T-helper 2 cell treated with Interferon-gamma antibody and Interleukin-4, amounts not matched to agents 5 μg/mL and 100 μg/mL, for 36 hours (primary cell): Measurements from ENCODE around the gene APBA2.

Experiments
- DNase-seq: peaks from one replicate; pipeline ENCODE4 v3.0.0; 2021; ENCODE audit warnings: low spot score
- H3K27ac Mint-ChIP-seq: one replicate; pipeline ENCODE4 v1.8.0; 2021; ENCODE audit warnings: mild to moderate bottlenecking, mixed read lengths
- H3K27me3 Mint-ChIP-seq: one replicate; pipeline ENCODE4 v1.8.0; 2021; ENCODE audit warnings: low read depth, mixed read lengths
- H3K36me3 Mint-ChIP-seq: one replicate; pipeline ENCODE4 v1.8.0; 2021; ENCODE audit warnings: low read depth, mixed read lengths
- H3K4me1 Mint-ChIP-seq: one replicate; pipeline ENCODE4 v1.8.0; 2021; ENCODE audit warnings: low read depth, mixed read lengths
- H3K4me3 Mint-ChIP-seq: one replicate; pipeline ENCODE4 v1.8.0; 2022; ENCODE audit warnings: mild to moderate bottlenecking, moderate library complexity, mixed read lengths
- H3K9me3 Mint-ChIP-seq: one replicate; pipeline ENCODE4 v1.8.0; 2021; ENCODE audit warnings: mixed read lengths

The APBA2 gene

GRCh38 chr15:29129926-29130325 is 244.2 kb downstream of the APBA2 start:
- Mint-ChIP-seq H3K27me3 (no peaks in the 10 kb centered on the region), H3K4me3 (no peak overlapping the region), H3K36me3 (no peaks in the 10 kb centered on the region), H3K27ac (no peak overlapping the region), H3K4me1 (no peaks in the 10 kb centered on the region), H3K9me3 (no peaks in the 10 kb centered on the region)
- DNase-seq, result no peak

GRCh38 chr15:29130476-29130875 is 244.7 kb downstream of the APBA2 start:
- Mint-ChIP-seq H3K9me3 (no peaks in the 10 kb centered on the region), H3K27ac (no peak overlapping the region), H3K4me1 (no peaks in the 10 kb centered on the region), H3K4me3 (no peak overlapping the region), H3K36me3 (no peaks in the 10 kb centered on the region), H3K27me3 (no peaks in the 10 kb centered on the region)
- DNase-seq, result no peak

GRCh38 chr15:29130951-29131839 is 245.4 kb downstream of the APBA2 start:
- Mint-ChIP-seq H3K4me3 (no peak overlapping the region), H3K27ac (no peak overlapping the region), H3K4me1 (no peaks in the 10 kb centered on the region), H3K36me3 (no peaks in the 10 kb centered on the region), H3K27me3 (no peaks in the 10 kb centered on the region), H3K9me3 (no peaks in the 10 kb centered on the region)
- DNase-seq, result no peak

- no peaks in the 10 kb centered on the region for H3K27me3 Mint-ChIP-seq
- H3K27ac Mint-ChIP-seq, result no peak overlapping the region
Observed at GRCh38 chr15:29131840-29132420, 246.2 kb downstream of the APBA2 start.

GRCh38 chr15:29132735-29133181 is 247.0 kb downstream of the APBA2 start:
- no peak overlapping the region for H3K4me3 Mint-ChIP-seq
- H3K27ac Mint-ChIP-seq, result no peak overlapping the region
- no peaks in the 10 kb centered on the region for H3K27me3 Mint-ChIP-seq
- no peaks in the 10 kb centered on the region for H3K4me1 Mint-ChIP-seq
- no peak for DNase-seq
- H3K9me3 Mint-ChIP-seq, result no peaks in the 10 kb centered on the region
- H3K36me3 Mint-ChIP-seq, result no peaks in the 10 kb centered on the region

More at GRCh38 chr15:29131840-29132420, 246.2 kb downstream of the APBA2 start:
- Mint-ChIP-seq H3K9me3 (no peaks in the 10 kb centered on the region), H3K4me1 (no peaks in the 10 kb centered on the region), H3K36me3 (no peaks in the 10 kb centered on the region), H3K4me3 (no peak overlapping the region)
- no peak for DNase-seq

- H3K4me3 Mint-ChIP-seq, result no peak overlapping the region
- no peak overlapping the region for H3K27ac Mint-ChIP-seq
- peaks cover 1% of the 10 kb centered on the region for H3K27me3 Mint-ChIP-seq
- H3K9me3 Mint-ChIP-seq, result no peaks in the 10 kb centered on the region
- H3K36me3 Mint-ChIP-seq, result no peaks in the 10 kb centered on the region
- H3K4me1 Mint-ChIP-seq, result no peaks in the 10 kb centered on the region
- DNase-seq, result no peak
Observed at GRCh38 chr15:29133321-29133720, 247.5 kb downstream of the APBA2 start.

- H3K9me3 Mint-ChIP-seq, result no peaks in the 10 kb centered on the region
- no peaks in the 10 kb centered on the region for H3K4me1 Mint-ChIP-seq
- no peak overlapping the region for H3K27ac Mint-ChIP-seq
- H3K36me3 Mint-ChIP-seq, result no peaks in the 10 kb centered on the region
- peaks cover 5% of the 10 kb centered on the region for H3K27me3 Mint-ChIP-seq
- no peak overlapping the region for H3K4me3 Mint-ChIP-seq
- DNase-seq, result no peak
Observed at GRCh38 chr15:29133791-29134190, 248.0 kb downstream of the APBA2 start.

GRCh38 chr15:29134239-29134638 is 248.5 kb downstream of the APBA2 start:
- Mint-ChIP-seq H3K4me1 (no peaks in the 10 kb centered on the region), H3K36me3 (no peaks in the 10 kb centered on the region), H3K27ac (no peak overlapping the region), H3K9me3 (no peaks in the 10 kb centered on the region), H3K4me3 (no peak overlapping the region), H3K27me3 (peaks cover 5% of the 10 kb centered on the region)
- DNase-seq, result no peak

- H3K36me3 Mint-ChIP-seq, result no peaks in the 10 kb centered on the region
- no peak overlapping the region for H3K4me3 Mint-ChIP-seq
- no peak for DNase-seq
- H3K27ac Mint-ChIP-seq, result no peak overlapping the region
- H3K27me3 Mint-ChIP-seq, result peaks cover 6% of the 10 kb centered on the region
- no peaks in the 10 kb centered on the region for H3K9me3 Mint-ChIP-seq
- H3K4me1 Mint-ChIP-seq, result peaks cover 2% of the 10 kb centered on the region
Observed at GRCh38 chr15:29134641-29135308, 249.0 kb downstream of the APBA2 start.

- peaks cover 11% of the 10 kb centered on the region for H3K27me3 Mint-ChIP-seq
- peaks cover 2% of the 10 kb centered on the region for H3K4me1 Mint-ChIP-seq
- H3K27ac Mint-ChIP-seq, result no peak overlapping the region
- no peaks in the 10 kb centered on the region for H3K36me3 Mint-ChIP-seq
- no peaks in the 10 kb centered on the region for H3K9me3 Mint-ChIP-seq
- no peak overlapping the region for H3K4me3 Mint-ChIP-seq
- DNase-seq, result no peak
Observed at GRCh38 chr15:29135309-29135657, 249.5 kb downstream of the APBA2 start.

- Mint-ChIP-seq H3K9me3 (no peaks in the 10 kb centered on the region), H3K27me3 (peaks cover 15% of the 10 kb centered on the region), H3K4me3 (no peak overlapping the region), H3K4me1 (peaks cover 2% of the 10 kb centered on the region), H3K27ac (no peak overlapping the region), H3K36me3 (no peaks in the 10 kb centered on the region)
- no peak for DNase-seq
Observed at GRCh38 chr15:29135702-29136646, 250.2 kb downstream of the APBA2 start.

- no peak for DNase-seq
- no peak overlapping the region for H3K4me3 Mint-ChIP-seq
- peaks cover 2% of the 10 kb centered on the region for H3K4me1 Mint-ChIP-seq
- no peak overlapping the region for H3K27ac Mint-ChIP-seq
- no peaks in the 10 kb centered on the region for H3K9me3 Mint-ChIP-seq
- H3K36me3 Mint-ChIP-seq, result no peaks in the 10 kb centered on the region
- H3K27me3 Mint-ChIP-seq, result peaks cover 22% of the 10 kb centered on the region
Observed at GRCh38 chr15:29138260-29138659, 252.5 kb downstream of the APBA2 start.

- Mint-ChIP-seq H3K27me3 (peaks cover 22% of the 10 kb centered on the region), H3K9me3 (no peaks in the 10 kb centered on the region), H3K27ac (no peak overlapping the region), H3K4me1 (peaks cover 2% of the 10 kb centered on the region), H3K36me3 (no peaks in the 10 kb centered on the region), H3K4me3 (no peak overlapping the region)
- no peak for DNase-seq
Observed at GRCh38 chr15:29139072-29139471, 253.3 kb downstream of the APBA2 start.
